Hematopoietic multipotent progenitor cell treated with erythropoietin and hydrocortisone succinate and interleukin-3 and kit ligand, for 4 days (in vitro differentiated cells): Measurements from ENCODE around the gene CFDP1.
"Not testable (repeated sequence)": the region's sequence is repeated elsewhere in the genome, so short reads cannot be mapped to it uniquely, and the experiment has no call there.

Experiments
- DNase-seq: peaks from one replicate; pipeline ENCODE4 v3.0.0-alpha.2; 2015

Gene CFDP1

GRCh38 chr16:75432828-75433731, at the start of gene CFDP1:
Gene CFDP1, minus strand, starts transcription at chr16:75433503. Its CDS starts 151 bp downstream, at chr16:75433352.
- DNase-seq = peak; percentile 98

GRCh38 chr16:75482434-75483205, 49.3 kb upstream of the CFDP1 start:
- no peak for DNase-seq

- no peak for DNase-seq
These were observed 48.2 kb upstream of the CFDP1 start for GRCh38 chr16:75481475-75481874.

- DNase-seq = no peak
These were observed 46.2 kb upstream of the CFDP1 start for GRCh38 chr16:75479421-75479990.

GRCh38 chr16:75478480-75479345, 45.4 kb upstream of the CFDP1 start:
- no peak for DNase-seq

- DNase-seq = peak; percentile 57
These were observed 44.6 kb upstream of the CFDP1 start for GRCh38 chr16:75477680-75478473.

GRCh38 chr16:75476817-75477216, 43.5 kb upstream of the CFDP1 start:
- DNase-seq = no peak

GRCh38 chr16:75475420-75475847, 42.1 kb upstream of the CFDP1 start:
- DNase-seq = no peak

GRCh38 chr16:75472908-75473877, 39.9 kb upstream of the CFDP1 start:
- no peak for DNase-seq

GRCh38 chr16:75471723-75472633, 38.7 kb upstream of the CFDP1 start:
- peak; percentile 80 for DNase-seq

- DNase-seq = no peak
These were observed 33.5 kb upstream of the CFDP1 start for GRCh38 chr16:75466760-75467159.

- peak; percentile 99 for DNase-seq
These were observed 31.0 kb upstream of the CFDP1 start, which contains the start of gene TMEM170A for GRCh38 chr16:75464122-75464918. Gene TMEM170A, minus strand, starts transcription at chr16:75464689. Its CDS starts 89 bp downstream, at chr16:75464600.

- not testable (repeated sequence) for DNase-seq
These were observed 30.3 kb upstream of the CFDP1 start for GRCh38 chr16:75463389-75464121.

- peak; percentile 49 for DNase-seq
These were observed 29.5 kb upstream of the CFDP1 start for GRCh38 chr16:75462806-75463205.

GRCh38 chr16:75461575-75461974, 28.3 kb upstream of the CFDP1 start:
- no peak for DNase-seq

GRCh38 chr16:75460446-75460845, 27.1 kb upstream of the CFDP1 start:
- no peak for DNase-seq

GRCh38 chr16:75459691-75460090, 26.4 kb upstream of the CFDP1 start:
- DNase-seq = peak; percentile 13
